CD4-positive, alpha-beta T cell treated with Interleukin-21 for 1 hour (primary cell): ENCODE results near the gene NKAIN1.
"Not testable (repeated sequence)": the region's sequence is repeated elsewhere in the genome, so short reads cannot be mapped to it uniquely, and the experiment has no call there.

ENCODE experiments used
- DNase-seq: peaks from one replicate; pipeline ENCODE4 v3.0.0-alpha.2; 2020

Gene NKAIN1

DNA sequence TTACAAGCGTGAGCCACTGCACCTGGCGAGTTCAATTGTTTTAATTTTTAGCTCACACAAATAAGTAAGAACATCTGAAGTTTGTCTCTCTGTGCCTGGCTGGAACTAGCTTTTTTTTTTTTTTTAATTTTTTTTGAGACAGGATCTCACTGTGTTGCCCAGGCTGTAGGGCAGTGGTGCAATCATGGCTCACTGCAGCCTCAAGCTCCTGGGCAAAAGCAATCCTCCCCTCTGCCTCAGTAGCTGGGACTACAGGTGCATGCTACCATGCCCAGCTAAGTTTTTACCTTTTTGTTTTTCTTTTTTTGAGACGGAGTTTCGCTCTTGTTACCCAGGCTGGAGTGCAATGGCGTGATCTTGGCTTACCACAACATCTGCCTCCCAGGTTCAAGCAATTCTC is 7.9 kb downstream of the NKAIN1 start:
- DNase-seq: no peak

GRCh38 chr1:31230378-31230777 is 9.3 kb downstream of the NKAIN1 start:
- DNase-seq: no peak

GRCh38 chr1:31228986-31229385 is 10.7 kb downstream of the NKAIN1 start:
- no peak for DNase-seq

DNA sequence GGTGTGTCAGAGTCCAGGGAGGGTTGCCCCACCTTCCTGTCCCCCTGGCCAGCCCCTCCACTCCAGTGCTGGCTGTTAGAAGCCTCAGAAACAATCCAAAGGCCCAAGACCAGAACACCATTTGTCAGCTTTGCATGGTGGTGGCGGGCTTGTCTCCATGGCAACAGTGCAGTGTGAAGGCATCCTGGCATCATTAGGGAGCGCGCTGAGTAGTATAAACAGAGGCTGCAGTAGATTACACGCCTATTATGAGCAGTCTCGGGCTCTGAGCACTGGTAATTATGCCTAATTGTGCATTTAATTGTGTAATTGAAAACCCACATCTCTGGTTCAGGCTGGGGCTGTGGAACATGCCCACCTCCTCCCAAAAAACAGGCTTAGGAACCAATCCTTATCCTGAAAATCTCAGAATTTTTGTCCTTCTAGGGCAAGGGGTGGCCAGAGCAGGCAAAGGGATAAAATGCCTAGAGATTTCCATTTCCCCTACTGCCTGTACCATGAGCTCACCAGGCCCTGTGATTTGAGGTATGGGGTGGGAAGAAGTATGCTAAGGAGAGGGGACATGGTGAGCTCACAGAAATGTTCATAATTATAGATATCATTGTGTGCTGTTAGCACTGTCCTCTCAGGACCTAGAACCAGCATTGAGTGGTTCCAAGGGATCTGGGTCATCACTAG is 11.7 kb downstream of the NKAIN1 start:
- no peak for DNase-seq

DNA sequence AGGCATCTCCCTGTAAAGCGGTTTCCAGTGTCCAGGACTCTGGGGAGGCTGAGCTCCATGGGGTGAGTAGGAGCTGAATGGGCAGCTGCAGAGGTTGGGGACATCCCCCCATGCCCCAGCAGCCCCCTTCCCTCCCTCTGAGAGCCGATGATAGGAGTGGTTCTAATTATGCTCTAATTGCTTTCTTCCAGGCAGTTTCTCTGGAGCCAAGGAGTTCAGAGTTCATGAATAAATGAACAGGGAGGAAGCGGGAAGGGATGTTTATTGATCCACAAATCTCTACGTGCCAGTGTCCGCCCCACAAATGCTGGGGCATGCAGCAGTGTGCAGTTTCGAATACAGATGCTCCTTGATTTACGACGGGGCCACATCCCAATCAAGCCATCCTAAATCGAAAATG is 15.6 kb downstream of the NKAIN1 start:
- DNase-seq: no peak

- DNase-seq: no peak
Observed at GRCh38 chr1:31222176-31222575, 17.5 kb downstream of the NKAIN1 start.

DNA sequence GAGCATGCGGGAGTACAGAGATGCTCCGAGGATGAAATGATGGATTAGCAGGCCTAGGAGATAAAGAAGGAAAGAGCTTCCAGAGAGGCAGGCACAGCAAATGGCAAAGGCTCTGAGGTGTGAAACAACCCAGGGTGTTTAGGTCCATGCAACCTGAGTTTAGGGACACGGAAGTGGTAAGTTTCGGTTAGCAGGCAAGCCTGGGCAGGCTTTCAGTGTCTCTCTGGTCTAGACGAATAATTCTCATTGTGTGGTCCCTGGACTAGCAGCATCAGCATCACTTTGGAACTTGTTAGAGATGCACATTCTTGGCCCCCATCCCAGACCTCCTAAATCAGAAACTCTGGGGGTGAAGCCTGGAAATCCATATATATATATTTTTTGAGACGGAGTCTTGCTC is 18.6 kb downstream of the NKAIN1 start:
- no peak for DNase-seq

DNA sequence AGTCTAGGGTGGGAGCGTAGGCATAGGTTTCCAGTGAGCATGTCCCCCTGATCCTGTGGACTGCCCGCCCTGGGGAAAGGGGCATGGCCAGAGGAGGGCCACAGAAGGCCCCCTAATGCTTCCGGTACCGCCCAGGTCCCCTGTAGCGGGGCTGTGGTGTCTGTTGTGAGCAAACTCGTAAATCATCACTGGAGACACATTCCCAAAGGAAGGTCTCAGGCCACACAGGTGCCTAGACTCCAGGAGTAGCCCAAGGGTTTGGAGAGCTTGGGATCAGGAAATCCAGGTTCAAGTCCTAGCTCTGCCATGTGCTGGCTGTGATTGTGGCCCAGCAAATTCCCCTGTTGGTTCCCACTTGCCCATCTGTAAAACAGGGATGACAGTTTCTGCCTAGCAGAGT is 20.2 kb downstream of the NKAIN1 start:
- no peak for DNase-seq

- no peak for DNase-seq
Observed at GRCh38 chr1:31218705-31219104, 21.0 kb downstream of the NKAIN1 start.

DNA sequence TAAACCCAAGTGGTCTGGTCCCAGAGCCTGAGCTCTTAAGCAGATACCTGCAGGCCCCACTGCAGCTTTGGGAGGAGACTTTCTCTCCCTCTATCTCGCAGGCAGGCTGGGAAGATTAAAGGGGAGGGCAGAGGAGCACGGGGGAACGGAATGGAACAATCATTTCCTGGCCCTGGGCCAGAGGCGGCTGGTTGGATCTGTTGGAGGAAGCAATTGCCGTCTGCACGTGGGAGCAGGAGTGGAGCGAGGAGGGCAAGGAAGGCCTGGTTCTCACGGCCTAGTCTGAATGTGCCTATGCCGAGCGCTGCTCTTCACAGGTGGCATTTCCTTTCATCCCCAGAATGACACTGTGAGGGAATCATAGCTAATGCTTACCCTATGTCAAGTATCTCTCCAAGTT is 23.7 kb downstream of the NKAIN1 start:
- no peak for DNase-seq

- DNase-seq: no peak
Observed at GRCh38 chr1:31215065-31215570, 24.6 kb downstream of the NKAIN1 start.

- no peak for DNase-seq
Observed at GRCh38 chr1:31214316-31215064, 25.2 kb downstream of the NKAIN1 start.

DNA sequence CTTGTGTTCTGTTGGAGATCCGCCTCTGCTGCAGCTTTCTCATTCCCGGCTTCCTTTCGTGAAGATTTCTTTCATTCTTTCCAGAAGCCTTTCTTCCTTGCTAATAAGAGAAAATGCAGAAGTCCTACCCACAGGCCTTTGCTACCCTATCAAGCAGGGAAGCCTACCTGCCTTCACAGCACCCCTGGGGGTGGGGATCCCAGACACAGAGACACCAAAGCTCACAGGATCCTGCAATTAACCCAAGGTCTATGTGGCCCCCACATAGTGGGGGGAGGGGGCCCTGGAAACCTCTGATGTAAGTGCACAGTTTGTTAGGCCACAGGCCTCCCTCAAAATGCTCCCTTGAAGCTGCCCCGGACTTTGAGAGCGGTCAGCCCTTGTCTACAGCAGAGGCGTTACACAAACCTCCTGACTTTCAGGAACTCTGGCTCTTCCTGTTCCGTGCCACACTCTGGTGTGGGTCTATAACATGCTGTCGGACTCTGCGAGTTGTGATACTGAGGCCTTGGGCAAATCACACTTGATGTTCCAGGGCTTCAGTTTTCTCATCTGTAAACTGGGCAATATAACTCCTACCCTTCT is 31.2 kb downstream of the NKAIN1 start:
- no peak for DNase-seq

DNA sequence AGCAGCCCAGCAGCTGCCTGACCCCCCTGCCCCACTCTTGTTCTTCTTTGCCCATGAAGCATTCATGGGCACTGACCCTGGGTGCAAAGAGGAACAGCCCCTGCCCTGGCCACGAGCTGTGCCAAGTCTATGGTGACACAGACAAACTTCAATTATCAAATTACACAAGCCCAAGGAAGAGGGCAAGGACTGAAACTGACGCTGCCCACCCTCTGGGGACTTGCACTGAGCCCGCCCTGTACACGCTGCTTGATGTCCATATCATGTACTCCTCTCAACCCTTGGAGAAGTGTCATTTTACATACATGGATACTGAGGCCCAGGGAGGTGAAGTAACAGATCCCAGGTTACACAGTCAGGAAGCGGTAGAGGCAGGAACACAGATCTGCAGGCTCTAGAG is 32.1 kb downstream of the NKAIN1 start:
- DNase-seq: no peak

- no peak for DNase-seq
Observed at GRCh38 chr1:31207046-31207445, 32.6 kb downstream of the NKAIN1 start.

- no peak for DNase-seq
Observed at GRCh38 chr1:31203215-31203614, 36.5 kb downstream of the NKAIN1 start.

DNA sequence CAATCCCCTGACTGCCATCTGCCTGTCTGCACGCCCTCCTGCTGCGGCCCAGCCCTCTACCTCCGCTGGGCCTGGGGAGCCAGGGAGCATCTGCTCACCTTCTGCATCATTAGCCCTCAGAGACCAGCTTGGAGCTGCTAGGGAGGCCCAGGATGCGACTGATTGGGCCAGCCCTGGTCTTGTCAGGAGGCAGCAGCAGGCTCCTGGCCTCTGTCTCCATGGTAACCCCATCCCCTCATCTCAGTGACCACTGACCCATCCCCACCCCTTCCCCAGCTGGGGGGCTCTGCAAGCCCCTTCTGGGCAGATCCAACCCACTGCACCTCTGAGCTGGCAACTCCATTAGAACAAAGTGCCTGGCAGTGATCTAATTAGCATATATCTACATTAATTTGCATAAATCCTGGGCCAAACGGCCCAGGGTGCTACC is 37.7 kb downstream of the NKAIN1 start:
- DNase-seq: no peak

GRCh38 chr1:31199949-31200348 is 39.7 kb downstream of the NKAIN1 start:
- no peak for DNase-seq

GRCh38 chr1:31199236-31199790 is 40.4 kb downstream of the NKAIN1 start:
- DNase-seq: no peak

DNA sequence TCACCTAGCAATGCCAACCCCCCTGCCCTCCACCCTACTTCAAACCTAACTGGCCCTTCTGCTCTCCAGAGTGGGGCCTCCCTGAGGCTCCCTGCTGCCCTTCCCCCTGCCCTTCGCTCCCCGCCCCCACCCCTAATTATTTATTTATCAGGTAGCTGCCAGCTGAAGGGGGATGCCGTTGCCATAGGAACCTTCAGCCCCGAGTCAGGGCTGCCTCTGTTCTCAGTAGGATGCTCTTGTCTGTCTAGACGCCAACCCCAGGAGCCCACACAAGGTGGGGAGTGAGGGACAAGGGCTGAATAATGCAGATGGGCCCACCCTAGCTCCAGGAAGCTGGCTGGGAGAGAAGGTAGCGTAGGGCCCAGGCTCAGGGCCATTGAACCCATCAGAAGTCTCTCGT is 41.1 kb downstream of the NKAIN1 start:
- DNase-seq: no peak

- no peak for DNase-seq
Observed at GRCh38 chr1:31198150-31198549, 41.5 kb downstream of the NKAIN1 start.

- no peak for DNase-seq
Observed at GRCh38 chr1:31196685-31197084, 43.0 kb downstream of the NKAIN1 start.

- not testable (repeated sequence) for DNase-seq
Observed at GRCh38 chr1:31195267-31195666, 44.4 kb downstream of the NKAIN1 start.

DNA sequence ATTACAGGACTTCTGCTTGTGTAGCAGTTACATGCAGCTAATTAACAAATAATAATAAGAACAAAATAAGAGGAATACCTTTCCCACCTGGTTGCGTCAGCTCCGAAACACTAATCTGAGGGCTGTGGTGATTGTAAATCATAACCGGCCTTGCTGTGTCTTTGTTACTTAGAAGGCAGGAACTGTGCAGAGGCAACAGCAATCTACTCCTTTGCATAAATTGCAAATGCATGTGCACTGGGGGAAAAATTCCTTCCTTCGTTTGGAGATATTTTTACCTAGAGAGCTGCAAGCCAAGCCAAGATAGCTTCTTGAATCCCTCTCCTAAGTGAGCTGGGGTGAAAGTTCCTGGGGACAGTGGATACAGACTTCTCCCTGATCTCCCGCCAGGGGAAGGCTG is 46.0 kb downstream of the NKAIN1 start:
- DNase-seq: no peak
